ENCODE results near the gene ABCC4. TPM values are rescaled to one million over a fixed set of nuclear protein-coding genes. Genes with fewer than 3 reads are reported as not detected.

ABCC4 gene
- total RNA-seq, 1 donor from 2014 or later = 21.8 TPM

DNA sequence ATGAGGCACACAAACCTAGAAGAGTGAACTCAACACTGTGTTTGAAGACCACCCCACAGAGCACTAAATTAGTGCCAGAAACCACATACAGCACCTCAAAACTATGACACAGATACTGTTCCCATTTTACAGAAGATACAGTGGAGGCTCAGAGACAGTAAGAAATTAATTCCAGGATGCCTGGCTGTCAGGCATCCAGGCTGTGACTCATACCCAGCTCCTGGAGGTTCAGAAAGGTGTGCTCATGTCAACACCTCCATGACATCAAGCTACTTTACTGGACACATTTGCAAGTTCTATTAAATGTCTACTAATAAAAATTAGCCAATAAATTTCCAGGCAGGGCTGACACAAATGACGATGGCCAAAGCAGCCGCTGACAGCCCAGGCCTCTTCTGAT lies 176.3 kb downstream of the ABCC4 start:
- no peak overlapping the region for H3K4me3 Mint-ChIP-seq
- H3K36me3 Mint-ChIP-seq (ENCODE audit: low read depth) = peaks cover 20% of the 10 kb centered on the region
- no peak for DNase-seq (ENCODE audit: low read depth, low spot score)
- TF ChIP-seq, protein P1, sequence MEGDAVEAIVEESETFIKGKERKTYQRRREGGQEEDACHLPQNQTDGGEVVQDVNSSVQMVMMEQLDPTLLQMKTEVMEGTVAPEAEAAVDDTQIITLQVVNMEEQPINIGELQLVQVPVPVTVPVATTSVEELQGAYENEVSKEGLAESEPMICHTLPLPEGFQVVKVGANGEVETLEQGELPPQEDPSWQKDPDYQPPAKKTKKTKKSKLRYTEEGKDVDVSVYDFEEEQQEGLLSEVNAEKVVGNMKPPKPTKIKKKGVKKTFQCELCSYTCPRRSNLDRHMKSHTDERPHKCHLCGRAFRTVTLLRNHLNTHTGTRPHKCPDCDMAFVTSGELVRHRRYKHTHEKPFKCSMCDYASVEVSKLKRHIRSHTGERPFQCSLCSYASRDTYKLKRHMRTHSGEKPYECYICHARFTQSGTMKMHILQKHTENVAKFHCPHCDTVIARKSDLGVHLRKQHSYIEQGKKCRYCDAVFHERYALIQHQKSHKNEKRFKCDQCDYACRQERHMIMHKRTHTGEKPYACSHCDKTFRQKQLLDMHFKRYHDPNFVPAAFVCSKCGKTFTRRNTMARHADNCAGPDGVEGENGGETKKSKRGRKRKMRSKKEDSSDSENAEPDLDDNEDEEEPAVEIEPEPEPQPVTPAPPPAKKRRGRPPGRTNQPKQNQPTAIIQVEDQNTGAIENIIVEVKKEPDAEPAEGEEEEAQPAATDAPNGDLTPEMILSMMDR (conservative IDR thresholded peaks at IDR 0.05) = no peak
- peaks cover 20% of the 10 kb centered on the region for H3K4me1 Mint-ChIP-seq
- H3K27me3 Mint-ChIP-seq (ENCODE audit: low read depth) = no peaks in the 10 kb centered on the region
- H3K9me3 Mint-ChIP-seq = peaks cover 5% of the 10 kb centered on the region
- no peak overlapping the region for H3K27ac Mint-ChIP-seq (ENCODE audit: unreplicated experiment)

DNA sequence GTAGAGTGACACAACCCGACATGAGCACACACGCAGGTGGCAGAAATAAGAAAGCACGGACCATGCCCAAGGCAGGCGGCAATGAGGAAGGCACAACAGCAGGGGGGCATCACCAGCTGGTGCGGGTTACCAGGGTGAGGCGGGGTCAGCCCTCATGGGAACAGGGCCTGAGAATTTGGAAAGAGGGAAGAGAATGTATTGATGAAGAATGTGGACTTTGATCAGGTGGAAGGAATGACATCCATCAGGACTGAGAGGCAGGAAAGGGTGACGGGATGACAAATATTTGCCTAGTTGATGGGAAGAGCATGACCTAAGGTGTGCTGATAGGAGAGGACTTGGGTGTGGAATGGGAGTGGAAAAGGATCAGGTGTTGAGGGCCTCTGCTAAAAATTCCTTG lies 177.5 kb downstream of the ABCC4 start:
- peaks cover 25% of the 10 kb centered on the region for H3K36me3 Mint-ChIP-seq (ENCODE audit: low read depth)
- peaks cover 18% of the 10 kb centered on the region for H3K4me1 Mint-ChIP-seq
- H3K4me3 Mint-ChIP-seq = no peak overlapping the region
- TF ChIP-seq, protein P1 (conservative IDR thresholded peaks at IDR 0.05) = no peak
- H3K27me3 Mint-ChIP-seq (ENCODE audit: low read depth) = no peaks in the 10 kb centered on the region
- DNase-seq (ENCODE audit: low read depth, low spot score) = no peak
- H3K27ac Mint-ChIP-seq (ENCODE audit: unreplicated experiment) = no peak overlapping the region
- peaks cover 5% of the 10 kb centered on the region for H3K9me3 Mint-ChIP-seq

DNA sequence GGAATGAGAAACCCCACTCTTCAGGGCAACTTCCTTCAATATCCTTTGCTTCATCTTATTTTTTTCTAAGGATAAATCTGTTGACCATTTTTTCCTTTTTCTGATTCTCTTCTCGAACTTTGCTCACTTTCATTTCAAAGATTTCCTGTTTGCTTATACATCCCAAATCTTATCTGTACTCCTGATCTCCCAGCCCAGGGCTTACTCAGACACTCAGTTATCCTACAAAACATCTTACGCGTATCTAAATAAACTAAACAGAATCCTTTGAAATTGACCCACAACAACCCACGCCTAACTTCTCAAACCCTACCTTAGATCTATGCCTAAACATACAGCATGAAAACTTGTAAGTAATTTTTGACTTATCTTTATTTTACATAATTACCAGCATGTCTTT lies 179.2 kb downstream of the ABCC4 start:
- peaks cover 25% of the 10 kb centered on the region for H3K36me3 Mint-ChIP-seq (ENCODE audit: low read depth)
- no peak overlapping the region for H3K27ac Mint-ChIP-seq (ENCODE audit: unreplicated experiment)
- H3K27me3 Mint-ChIP-seq (ENCODE audit: low read depth) = no peaks in the 10 kb centered on the region
- no peak overlapping the region for H3K4me3 Mint-ChIP-seq
- TF ChIP-seq, protein P1 (conservative IDR thresholded peaks at IDR 0.05) = no peak
- no peak for DNase-seq (ENCODE audit: low read depth, low spot score)
- peaks cover 5% of the 10 kb centered on the region for H3K9me3 Mint-ChIP-seq
- peaks cover 6% of the 10 kb centered on the region for H3K4me1 Mint-ChIP-seq

DNA sequence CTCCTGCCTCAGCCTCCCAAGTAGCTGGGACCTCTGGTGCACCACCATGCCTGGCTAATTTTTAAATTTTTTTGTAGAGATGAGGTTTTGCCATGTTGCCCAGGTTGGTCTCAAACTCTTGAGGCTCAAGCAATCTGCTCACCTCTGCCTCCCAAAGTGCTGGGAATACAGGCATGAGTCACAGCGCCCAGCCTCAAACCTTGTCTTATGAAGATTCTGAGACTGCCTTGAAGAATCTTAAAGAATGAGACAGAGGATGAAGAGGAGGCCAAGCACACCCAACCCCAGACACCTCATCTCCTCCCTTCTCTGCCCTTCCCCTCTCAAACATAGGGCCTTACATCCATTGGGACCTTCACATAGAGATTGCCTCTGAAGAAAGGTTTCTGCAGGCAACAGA lies 179.7 kb downstream of the ABCC4 start:
- H3K36me3 Mint-ChIP-seq (ENCODE audit: low read depth) = peaks cover 25% of the 10 kb centered on the region
- TF ChIP-seq, protein P1 (conservative IDR thresholded peaks at IDR 0.05) = no peak

DNA sequence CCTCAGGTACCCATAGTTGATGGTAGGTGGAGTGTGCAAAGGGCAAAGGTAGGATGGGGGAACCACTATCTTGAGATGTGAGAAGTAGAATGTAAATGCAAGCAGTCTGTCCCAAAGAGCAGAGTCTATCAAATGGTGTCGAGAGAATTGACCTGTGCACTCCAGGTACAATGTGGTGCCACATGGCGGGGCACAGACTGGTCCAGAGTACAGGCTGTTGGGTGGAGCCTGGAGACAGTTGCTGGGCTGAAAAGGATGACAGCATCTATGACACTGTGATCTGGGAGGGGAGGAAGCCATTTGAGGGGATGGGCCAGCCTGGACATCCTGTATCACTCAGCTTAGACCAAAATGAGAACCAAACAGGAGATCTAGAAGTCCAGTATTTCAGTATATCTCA lies 180.6 kb downstream of the ABCC4 start:
- TF ChIP-seq, protein P1 (conservative IDR thresholded peaks at IDR 0.05) = no peak
- no peaks in the 10 kb centered on the region for H3K27me3 Mint-ChIP-seq (ENCODE audit: low read depth)
- no peak for DNase-seq (ENCODE audit: low read depth, low spot score)
- peaks cover 5% of the 10 kb centered on the region for H3K9me3 Mint-ChIP-seq
- H3K27ac Mint-ChIP-seq (ENCODE audit: unreplicated experiment) = no peak overlapping the region
- peaks cover 25% of the 10 kb centered on the region for H3K36me3 Mint-ChIP-seq (ENCODE audit: low read depth)
- H3K4me1 Mint-ChIP-seq = peaks cover 11% of the 10 kb centered on the region
- H3K4me3 Mint-ChIP-seq = no peak overlapping the region

More for the DNA sequence above, 179.7 kb downstream of the ABCC4 start:
- H3K27me3 Mint-ChIP-seq (ENCODE audit: low read depth) = no peaks in the 10 kb centered on the region
- DNase-seq (ENCODE audit: low read depth, low spot score) = no peak
- H3K4me1 Mint-ChIP-seq = peaks cover 9% of the 10 kb centered on the region
- no peak overlapping the region for H3K4me3 Mint-ChIP-seq
- peaks cover 5% of the 10 kb centered on the region for H3K9me3 Mint-ChIP-seq
- no peak overlapping the region for H3K27ac Mint-ChIP-seq (ENCODE audit: unreplicated experiment)
